Left ventricle myocardium inferior (tissue), 1 donor: ENCODE measurements around the gene WDR90. TPM values are rescaled to one million over a fixed set of nuclear protein-coding genes. Genes with fewer than 3 reads are reported as not detected.

Source experiments
- DNase-seq: peaks from one replicate; pipeline ENCODE4 v3.0.0-alpha.2; 2020
- H3K27ac ChIP-seq: fragments of 200-600 bp; replicated peaks from 2 replicates; pipeline ENCODE4 v1.8.0; 2021
- H3K27me3 ChIP-seq: fragments of 200-600 bp; 2 replicates; pipeline ENCODE4 v1.8.0; 2021; ENCODE audit warnings: low read depth
- H3K36me3 ChIP-seq: fragments of 200-600 bp; 2 replicates; pipeline ENCODE4 v1.8.0; 2021
- H3K4me1 ChIP-seq: fragments of 200-600 bp; 2 replicates; pipeline ENCODE4 v1.8.0; 2021
- H3K4me3 ChIP-seq: fragments of 200-600 bp; 2 replicates; pipeline ENCODE4 v1.8.0; 2021; ENCODE audit warnings: mild to moderate bottlenecking, moderate library complexity
- H3K9me3 ChIP-seq: fragments of 200-600 bp; replicated peaks from 2 replicates; pipeline ENCODE4 v1.8.0; 2021
- intact Hi-C: fragments of 100-400 bp; cut with micrococcal nuclease; formaldehyde crosslinking; loops from one replicate; pipeline ENCODE4 v1.11.0; 2022
- total RNA-seq: library from RNA; stranded (reverse); fragmentation: NEBNext Ultra II Directional; extraction: Animal tissue kit (Norgen Biotek cat#: 25700); gene quantifications from one replicate; pipeline ENCODE4 v1.2.1, GENCODE V29; 2021
- TF ChIP-seq, protein P1 (sequence below): fragments of 200-600 bp; IDR thresholded peaks from 2 replicates; pipeline ENCODE4 v1.8.0; 2021; ENCODE audit warnings: antibody characterized with exemption, mild to moderate bottlenecking, borderline replicate concordance
- donor health status: DM: no; HTN: yes; CAD: no; lungs with severe emphysema.

The WDR90 gene
- total RNA-seq, 1 donor from 2014 or later, result 9.2 TPM

DNA sequence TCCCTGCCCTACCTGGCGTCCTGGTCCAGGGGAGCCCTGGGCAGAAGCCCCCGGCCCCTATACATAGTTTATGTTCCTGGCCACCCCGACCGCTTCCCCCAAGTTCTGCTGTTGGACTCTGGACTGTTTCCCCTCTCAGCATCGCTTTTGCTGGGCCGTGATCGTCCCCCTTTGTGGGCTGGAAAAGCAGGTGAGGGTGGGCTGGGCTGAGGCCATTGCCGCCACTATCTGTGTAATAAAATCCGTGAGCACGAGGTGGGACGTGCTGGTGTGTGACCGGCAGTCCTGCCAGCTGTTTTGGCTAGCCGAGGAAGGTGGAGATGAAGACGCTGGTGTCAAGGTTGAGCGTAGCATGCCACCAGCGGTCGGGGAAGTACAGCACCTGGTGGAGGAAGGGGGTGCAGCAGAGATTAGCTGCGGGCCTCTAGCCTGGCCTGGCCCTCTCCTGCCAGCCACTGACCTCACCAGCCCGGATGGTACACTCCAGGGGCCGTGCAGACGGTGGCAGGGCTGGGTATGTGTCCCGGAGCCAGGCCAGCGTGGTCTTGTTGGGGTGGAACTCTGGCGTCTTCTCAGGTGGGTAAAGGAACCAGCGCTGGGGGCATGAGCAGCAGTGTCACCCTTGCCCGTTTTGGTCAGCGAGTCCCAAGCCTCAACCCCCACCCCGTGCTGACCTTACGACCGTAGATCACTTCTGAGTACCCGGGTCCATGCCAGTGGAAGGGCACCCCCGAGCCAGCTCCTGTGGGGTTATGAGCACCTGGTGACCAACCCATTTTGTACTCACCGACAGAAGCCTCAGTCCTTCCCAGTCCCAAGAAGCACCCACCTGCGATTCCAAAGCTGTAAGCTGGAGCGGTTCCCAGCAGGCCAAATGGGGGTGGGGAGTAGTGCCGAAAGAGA lies 33.6 kb downstream of the WDR90 start:
- no peaks in the 10 kb centered on the region for H3K9me3 ChIP-seq
- TF ChIP-seq, protein P1, sequence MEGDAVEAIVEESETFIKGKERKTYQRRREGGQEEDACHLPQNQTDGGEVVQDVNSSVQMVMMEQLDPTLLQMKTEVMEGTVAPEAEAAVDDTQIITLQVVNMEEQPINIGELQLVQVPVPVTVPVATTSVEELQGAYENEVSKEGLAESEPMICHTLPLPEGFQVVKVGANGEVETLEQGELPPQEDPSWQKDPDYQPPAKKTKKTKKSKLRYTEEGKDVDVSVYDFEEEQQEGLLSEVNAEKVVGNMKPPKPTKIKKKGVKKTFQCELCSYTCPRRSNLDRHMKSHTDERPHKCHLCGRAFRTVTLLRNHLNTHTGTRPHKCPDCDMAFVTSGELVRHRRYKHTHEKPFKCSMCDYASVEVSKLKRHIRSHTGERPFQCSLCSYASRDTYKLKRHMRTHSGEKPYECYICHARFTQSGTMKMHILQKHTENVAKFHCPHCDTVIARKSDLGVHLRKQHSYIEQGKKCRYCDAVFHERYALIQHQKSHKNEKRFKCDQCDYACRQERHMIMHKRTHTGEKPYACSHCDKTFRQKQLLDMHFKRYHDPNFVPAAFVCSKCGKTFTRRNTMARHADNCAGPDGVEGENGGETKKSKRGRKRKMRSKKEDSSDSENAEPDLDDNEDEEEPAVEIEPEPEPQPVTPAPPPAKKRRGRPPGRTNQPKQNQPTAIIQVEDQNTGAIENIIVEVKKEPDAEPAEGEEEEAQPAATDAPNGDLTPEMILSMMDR, result no peak
- intact Hi-C loops, result no loop called here
- H3K36me3 ChIP-seq, result peaks cover 33% of the 10 kb centered on the region
- H3K27ac ChIP-seq, result peak overlapping the region; percentile 85
- H3K27me3 ChIP-seq, result peaks cover 4% of the 10 kb centered on the region
- peak overlapping the region; percentile 88 for H3K4me3 ChIP-seq
- H3K4me1 ChIP-seq, result peaks cover 71% of the 10 kb centered on the region
- no peak for DNase-seq

DNA sequence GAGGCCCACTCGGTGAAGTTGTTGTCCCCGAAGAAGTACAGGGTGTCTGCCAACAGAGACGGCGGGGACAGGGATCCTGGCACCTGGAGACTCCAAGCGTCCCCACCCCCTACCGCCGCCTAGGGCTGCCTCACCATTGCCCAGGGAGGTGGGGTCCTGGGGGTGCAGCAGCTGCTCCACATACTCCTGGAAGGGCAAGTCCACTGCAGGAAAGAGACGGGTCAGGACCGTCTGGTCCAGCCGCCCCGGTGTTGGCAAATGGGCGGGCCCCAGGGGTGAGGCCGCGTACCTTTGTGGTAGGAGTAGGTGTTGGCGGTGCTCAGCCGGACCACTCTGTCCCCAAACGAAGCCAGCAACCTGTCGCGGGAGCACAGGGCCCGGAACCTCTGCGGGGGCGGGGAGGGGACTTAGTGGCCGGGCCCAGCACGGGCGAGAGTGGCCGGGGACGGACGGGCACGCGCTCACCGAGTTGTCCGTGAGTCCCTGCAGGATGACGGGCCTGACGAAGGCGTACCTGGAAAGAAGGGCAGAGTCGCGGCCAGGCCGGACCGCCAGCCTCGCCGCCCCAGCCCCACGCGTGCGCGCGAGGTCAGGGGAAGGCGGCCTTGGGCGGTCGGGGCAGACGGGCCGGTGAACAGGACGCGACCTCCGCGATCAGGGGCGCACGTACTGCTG lies 34.4 kb downstream of the WDR90 start:
- DNase-seq, result no peak
- H3K27ac ChIP-seq, result peak overlapping the region; percentile 85
- TF ChIP-seq, protein P1, result no peak
- intact Hi-C loops, result no loop called here
- H3K4me1 ChIP-seq, result peaks cover 73% of the 10 kb centered on the region
- H3K27me3 ChIP-seq, result no peaks in the 10 kb centered on the region
- H3K36me3 ChIP-seq, result peaks cover 35% of the 10 kb centered on the region
- H3K9me3 ChIP-seq, result no peaks in the 10 kb centered on the region
- peak overlapping the region; percentile 79 for H3K4me3 ChIP-seq

DNA sequence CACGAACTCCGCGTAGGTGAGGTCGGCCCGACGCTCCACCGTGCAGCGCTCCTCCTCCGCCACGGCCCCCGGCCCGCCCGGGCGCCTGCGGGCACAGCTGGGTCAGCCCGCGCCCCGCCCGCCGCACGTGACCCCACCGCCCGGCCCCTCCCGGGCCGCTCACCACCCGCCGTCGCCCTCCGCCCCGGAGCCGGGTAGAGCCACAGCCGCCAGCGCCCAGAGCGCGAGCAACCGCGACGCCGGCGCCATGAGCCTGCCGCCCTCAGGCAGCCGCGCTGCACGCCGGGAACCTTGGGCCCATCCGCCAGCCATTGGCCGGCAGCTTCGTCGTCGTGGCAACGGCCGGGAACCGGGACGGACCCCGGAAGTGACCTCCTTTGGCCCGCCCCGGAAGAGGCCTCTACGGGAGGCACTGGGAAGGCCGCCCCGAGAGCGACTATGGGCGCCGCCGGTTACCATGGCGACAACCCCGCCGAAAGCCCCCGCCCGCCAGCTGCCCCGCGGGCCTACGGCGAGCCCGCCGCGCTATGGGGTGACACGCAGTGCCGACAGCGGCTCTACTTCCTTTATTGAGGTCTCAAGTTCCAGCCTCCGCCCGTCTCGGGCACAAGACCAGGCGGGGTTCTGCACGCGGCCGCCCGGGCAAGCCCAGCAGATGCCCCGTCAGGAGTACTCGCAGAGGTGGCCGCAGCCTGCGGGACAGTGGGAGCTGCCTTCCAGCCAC lies 35.1 kb downstream of the WDR90 start, which contains the start of gene JMJD8:
JMJD8 (minus strand) TSS at position 264 of the 724 bp plus-strand sequence; CDS start at position 249, 15 bp downstream.
- peak; percentile 98 for DNase-seq
- TF ChIP-seq, protein P1, result no peak
- intact Hi-C loops, result no loop called here
- Histone ChIP-seq H3K4me3 (peak within 1 kb of the TSS; percentile 79), H3K27me3 (no peaks in the 10 kb centered on the region), H3K4me1 (peaks cover 73% of the 10 kb centered on the region), H3K27ac (peak within 1 kb of the TSS; percentile 85), H3K9me3 (no peaks in the 10 kb centered on the region), H3K36me3 (peaks cover 35% of the 10 kb centered on the region)

DNA sequence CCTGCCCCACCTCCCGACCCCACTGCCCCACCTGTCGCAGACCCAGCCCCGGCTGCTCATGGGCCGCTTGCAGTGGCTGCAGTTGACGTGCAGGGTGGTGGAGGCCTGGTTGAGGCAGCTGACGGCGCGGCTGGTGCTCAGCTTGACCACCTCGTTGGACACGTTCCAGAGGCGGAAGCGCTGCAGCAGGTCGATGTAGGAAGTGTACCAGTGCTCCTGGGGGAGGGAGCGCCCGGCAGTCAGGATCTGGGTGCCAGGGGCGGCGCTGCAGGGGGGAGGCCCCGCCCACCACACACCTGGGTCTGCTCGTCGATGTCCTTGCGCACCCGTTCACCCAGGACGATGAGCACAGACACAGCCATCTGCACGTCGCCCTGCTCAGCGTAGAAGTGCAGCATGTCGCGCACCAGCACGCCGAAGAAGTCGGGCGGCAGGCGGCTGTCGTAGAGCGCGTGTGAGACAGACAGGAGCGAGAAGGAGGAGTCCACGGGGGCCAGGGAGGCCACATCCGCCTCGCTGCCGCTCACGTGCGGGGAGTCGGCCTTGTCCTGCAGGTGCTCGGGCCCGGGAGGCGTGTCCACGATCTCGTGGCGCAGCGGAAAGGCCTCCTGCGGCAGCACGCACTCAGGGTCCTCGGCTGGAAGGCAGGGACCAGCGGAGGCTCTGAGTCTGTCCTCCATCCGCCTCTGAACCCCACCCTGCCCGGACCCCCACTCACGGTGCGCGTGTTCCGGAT lies 36.0 kb downstream of the WDR90 start:
- peak overlapping the region; percentile 85 for H3K27ac ChIP-seq
- H3K36me3 ChIP-seq, result peaks cover 35% of the 10 kb centered on the region
- DNase-seq, result no peak
- peak overlapping the region; percentile 79 for H3K4me3 ChIP-seq
- intact Hi-C loops, result no loop called here
- no peaks in the 10 kb centered on the region for H3K9me3 ChIP-seq
- H3K4me1 ChIP-seq, result peaks cover 75% of the 10 kb centered on the region
- no peaks in the 10 kb centered on the region for H3K27me3 ChIP-seq
- TF ChIP-seq, protein P1, result no peak
